PC-3 (cell line): ENCODE data around the gene DPH5.

Source experiments
- EZH2 ChIP-seq: fragments of 300-600 bp; sonication (generic); IDR thresholded peaks from one replicate; pipeline ENCODE4 v1.6.1; 2017; ENCODE audit warnings: antibody characterized with exemption, mild to moderate bottlenecking, low read length; ENCODE audit not compliant: unreplicated experiment
- TF ChIP-seq, protein P1 (sequence below): fragments of 300-600 bp; sonication (generic); conservative IDR thresholded peaks from 2 replicates; pipeline ENCODE4 v1.5.1; 2017; ENCODE audit warnings: antibody characterized with exemption, low read depth, mild to moderate bottlenecking, low read length

DNA sequence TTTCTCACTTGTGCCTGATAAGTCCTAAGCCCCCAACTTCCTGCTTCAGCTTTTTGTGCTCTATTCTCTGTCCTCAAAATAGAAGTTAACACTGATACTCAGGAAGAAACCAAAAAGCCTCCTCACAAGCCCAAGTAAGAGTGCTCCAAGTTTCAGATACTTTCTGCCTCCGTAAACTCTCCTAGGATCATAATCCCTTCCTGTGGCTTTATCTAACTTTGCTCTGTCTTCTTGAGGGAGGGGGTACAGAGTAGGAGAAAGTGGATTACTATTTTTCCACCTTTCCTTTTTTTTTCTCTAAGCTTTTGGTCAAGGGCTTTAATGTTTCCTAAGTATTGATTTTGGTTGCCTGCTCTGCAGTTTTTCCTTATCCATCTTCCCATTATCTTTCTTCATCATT lies 54.6 kb downstream of the DPH5 start:
- TF ChIP-seq, protein P1, sequence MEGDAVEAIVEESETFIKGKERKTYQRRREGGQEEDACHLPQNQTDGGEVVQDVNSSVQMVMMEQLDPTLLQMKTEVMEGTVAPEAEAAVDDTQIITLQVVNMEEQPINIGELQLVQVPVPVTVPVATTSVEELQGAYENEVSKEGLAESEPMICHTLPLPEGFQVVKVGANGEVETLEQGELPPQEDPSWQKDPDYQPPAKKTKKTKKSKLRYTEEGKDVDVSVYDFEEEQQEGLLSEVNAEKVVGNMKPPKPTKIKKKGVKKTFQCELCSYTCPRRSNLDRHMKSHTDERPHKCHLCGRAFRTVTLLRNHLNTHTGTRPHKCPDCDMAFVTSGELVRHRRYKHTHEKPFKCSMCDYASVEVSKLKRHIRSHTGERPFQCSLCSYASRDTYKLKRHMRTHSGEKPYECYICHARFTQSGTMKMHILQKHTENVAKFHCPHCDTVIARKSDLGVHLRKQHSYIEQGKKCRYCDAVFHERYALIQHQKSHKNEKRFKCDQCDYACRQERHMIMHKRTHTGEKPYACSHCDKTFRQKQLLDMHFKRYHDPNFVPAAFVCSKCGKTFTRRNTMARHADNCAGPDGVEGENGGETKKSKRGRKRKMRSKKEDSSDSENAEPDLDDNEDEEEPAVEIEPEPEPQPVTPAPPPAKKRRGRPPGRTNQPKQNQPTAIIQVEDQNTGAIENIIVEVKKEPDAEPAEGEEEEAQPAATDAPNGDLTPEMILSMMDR: no peak
- no peak for TF ChIP-seq EZH2
